OCI-LY7 (cell line): ENCODE measurements around the gene DUSP22.

Experiments used
- EZH2phosphoT487 ChIP-seq: fragments of 200-600 bp; sonication (generic); IDR thresholded peaks from 2 replicates; pipeline ENCODE4 v1.6.1; 2018; ENCODE audit warnings: low read depth, borderline replicate concordance, mild to moderate bottlenecking, mixed run types, antibody characterized with exemption, low read length, moderate library complexity, mixed read lengths
- TF ChIP-seq, protein P1 (sequence below): fragments of 200-600 bp; sonication (generic); conservative IDR thresholded peaks from 2 replicates; pipeline ENCODE4 v1.5.1; 2014; ENCODE audit warnings: mild to moderate bottlenecking, antibody characterized with exemption, low read length, moderate library complexity, mixed read lengths

DNA sequence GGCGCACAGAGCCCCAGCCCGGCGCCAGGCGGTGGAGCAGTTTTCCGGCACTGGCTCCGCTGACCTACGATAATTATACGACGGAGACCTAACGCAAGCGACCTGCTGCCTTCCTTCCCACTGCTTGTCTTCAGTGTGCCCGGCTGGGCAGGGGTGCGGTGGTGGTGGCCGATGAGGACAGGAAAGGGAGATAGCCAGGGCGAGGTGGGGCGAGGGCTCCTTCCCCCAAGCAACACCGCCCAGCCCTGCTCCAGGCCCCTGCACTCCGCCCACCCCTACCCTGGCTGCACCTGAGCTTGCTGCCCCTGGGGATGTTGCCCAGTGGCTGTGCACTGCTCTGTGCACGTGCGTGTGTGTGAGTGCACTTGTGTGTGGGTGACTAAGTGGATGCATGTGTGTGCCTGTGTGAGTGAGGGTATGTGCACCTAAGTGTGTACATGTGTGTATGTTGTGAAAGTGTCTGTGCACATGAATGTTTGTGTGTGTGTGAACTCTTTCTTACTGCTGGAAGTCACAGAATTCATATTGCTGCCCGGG lies 56.6 kb downstream of the DUSP22 start:
- TF ChIP-seq, protein P1, sequence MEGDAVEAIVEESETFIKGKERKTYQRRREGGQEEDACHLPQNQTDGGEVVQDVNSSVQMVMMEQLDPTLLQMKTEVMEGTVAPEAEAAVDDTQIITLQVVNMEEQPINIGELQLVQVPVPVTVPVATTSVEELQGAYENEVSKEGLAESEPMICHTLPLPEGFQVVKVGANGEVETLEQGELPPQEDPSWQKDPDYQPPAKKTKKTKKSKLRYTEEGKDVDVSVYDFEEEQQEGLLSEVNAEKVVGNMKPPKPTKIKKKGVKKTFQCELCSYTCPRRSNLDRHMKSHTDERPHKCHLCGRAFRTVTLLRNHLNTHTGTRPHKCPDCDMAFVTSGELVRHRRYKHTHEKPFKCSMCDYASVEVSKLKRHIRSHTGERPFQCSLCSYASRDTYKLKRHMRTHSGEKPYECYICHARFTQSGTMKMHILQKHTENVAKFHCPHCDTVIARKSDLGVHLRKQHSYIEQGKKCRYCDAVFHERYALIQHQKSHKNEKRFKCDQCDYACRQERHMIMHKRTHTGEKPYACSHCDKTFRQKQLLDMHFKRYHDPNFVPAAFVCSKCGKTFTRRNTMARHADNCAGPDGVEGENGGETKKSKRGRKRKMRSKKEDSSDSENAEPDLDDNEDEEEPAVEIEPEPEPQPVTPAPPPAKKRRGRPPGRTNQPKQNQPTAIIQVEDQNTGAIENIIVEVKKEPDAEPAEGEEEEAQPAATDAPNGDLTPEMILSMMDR, result no peak
- no peak for TF ChIP-seq EZH2phosphoT487
